ENCODE data around the gene KRTAP10-5.
"Not testable (repeated sequence)": the region's sequence is repeated elsewhere in the genome, so short reads cannot be mapped to it uniquely, and the experiment has no call there.

KRTAP10-5 gene

DNA sequence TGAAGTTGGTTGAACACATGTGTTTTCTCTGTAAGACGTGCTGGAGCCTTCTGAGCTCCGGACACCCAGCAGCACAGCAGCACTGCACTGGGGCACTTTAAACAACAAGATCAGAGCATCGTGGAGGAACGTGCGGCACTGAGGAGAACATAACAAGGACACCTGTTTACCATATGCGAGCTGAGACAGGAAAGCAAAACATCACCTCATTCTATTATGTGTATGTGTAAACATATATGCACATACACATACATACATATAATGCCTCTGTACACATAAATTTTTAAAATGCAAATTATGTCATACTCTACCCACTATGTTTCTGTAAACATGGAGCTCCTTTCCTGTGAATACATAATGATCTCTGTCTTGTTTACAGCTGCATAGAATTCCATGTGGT, 15.1 kb upstream of the KRTAP10-5 start:
- ChIA-PET POLR2A (ENCODE audit: low non-redundant PET) (no interaction called here), CTCF (no interaction called here)
- no peak for DNase-seq (ENCODE audit: low spot score)
- H3K27ac ChIP-seq = no peak overlapping the region
- TF ChIP-seq, protein P1, sequence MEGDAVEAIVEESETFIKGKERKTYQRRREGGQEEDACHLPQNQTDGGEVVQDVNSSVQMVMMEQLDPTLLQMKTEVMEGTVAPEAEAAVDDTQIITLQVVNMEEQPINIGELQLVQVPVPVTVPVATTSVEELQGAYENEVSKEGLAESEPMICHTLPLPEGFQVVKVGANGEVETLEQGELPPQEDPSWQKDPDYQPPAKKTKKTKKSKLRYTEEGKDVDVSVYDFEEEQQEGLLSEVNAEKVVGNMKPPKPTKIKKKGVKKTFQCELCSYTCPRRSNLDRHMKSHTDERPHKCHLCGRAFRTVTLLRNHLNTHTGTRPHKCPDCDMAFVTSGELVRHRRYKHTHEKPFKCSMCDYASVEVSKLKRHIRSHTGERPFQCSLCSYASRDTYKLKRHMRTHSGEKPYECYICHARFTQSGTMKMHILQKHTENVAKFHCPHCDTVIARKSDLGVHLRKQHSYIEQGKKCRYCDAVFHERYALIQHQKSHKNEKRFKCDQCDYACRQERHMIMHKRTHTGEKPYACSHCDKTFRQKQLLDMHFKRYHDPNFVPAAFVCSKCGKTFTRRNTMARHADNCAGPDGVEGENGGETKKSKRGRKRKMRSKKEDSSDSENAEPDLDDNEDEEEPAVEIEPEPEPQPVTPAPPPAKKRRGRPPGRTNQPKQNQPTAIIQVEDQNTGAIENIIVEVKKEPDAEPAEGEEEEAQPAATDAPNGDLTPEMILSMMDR (conservative IDR thresholded peaks at IDR 0.05; ENCODE audit: low read depth) = no peak

- no peak overlapping the region for H3K27ac ChIP-seq
- DNase-seq (ENCODE audit: low spot score) = no peak
- TF ChIP-seq, protein P1 (conservative IDR thresholded peaks at IDR 0.05; ENCODE audit: low read depth) = no peak
- CTCF ChIA-PET = no interaction called here
- POLR2A ChIA-PET (ENCODE audit: low non-redundant PET) = no interaction called here
Observed at GRCh38 chr21:44594406-44594916, 14.1 kb upstream of the KRTAP10-5 start.

DNA sequence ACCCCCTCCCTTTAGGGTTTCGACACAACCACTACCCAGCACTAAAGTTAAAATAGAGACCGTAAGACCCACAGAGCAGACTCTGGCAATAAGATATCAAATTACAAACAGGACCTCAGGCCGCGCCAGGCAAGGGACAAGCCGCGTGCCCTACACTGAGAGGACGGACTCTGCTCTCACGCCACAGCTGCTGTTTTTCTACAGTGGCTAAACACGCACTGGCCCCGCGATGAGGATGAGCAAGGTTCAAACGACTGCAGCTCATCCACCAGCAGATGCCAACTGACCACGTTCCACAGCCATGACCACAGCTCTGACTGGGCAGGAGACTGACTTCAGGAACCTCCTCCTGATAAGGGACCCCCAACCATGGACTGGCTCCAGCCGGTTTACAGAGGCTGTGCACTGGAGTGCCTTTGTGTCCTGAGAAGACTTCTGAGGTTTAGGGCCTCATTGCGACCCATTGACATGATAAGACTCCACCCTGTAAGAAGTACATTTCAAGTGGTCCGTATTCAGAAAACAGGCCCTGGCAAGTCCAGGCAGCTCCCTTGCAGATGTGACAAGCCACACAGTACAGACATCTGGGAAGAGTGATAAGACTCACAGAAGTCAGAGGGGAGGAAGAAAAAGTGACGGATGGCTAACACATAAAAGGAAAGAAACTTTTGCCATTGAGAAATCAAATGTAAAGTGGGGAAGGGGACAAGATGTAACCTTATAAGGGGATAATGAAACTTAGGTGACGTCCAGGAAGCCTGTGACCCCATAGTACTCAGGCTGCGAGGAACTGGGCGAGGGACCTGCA, 13.4 kb upstream of the KRTAP10-5 start:
- POLR2A ChIA-PET (ENCODE audit: low non-redundant PET) = no interaction called here
- CTCF ChIA-PET = no interaction called here
- no peak for DNase-seq (ENCODE audit: low spot score)
- TF ChIP-seq, protein P1 (conservative IDR thresholded peaks at IDR 0.05; ENCODE audit: low read depth) = no peak
- H3K27ac ChIP-seq = no peak overlapping the region

GRCh38 chr21:44592446-44593311, 12.3 kb upstream of the KRTAP10-5 start, which contains the start of gene KRTAP10-6:
TSS of gene KRTAP10-6 (minus strand) at chr21:44592505. CDS start at chr21:44592484, 21 bp downstream.
- ChIA-PET CTCF (no interaction called here), POLR2A (ENCODE audit: low non-redundant PET) (interaction anchor here (0.7 kb wide), 1 partner anchor 109 kb away, joined by 3 read pairs; no protein-coding TSS in a partner anchor)
- TF ChIP-seq, protein P1 (conservative IDR thresholded peaks at IDR 0.05; ENCODE audit: low read depth) = no peak
- no peak for DNase-seq (ENCODE audit: low spot score)
- H3K27ac ChIP-seq = no peak within 1 kb of the TSS

GRCh38 chr21:44591801-44592130, 11.4 kb upstream of the KRTAP10-5 start:
- POLR2A ChIA-PET (ENCODE audit: low non-redundant PET) = not testable (repeated sequence)

DNA sequence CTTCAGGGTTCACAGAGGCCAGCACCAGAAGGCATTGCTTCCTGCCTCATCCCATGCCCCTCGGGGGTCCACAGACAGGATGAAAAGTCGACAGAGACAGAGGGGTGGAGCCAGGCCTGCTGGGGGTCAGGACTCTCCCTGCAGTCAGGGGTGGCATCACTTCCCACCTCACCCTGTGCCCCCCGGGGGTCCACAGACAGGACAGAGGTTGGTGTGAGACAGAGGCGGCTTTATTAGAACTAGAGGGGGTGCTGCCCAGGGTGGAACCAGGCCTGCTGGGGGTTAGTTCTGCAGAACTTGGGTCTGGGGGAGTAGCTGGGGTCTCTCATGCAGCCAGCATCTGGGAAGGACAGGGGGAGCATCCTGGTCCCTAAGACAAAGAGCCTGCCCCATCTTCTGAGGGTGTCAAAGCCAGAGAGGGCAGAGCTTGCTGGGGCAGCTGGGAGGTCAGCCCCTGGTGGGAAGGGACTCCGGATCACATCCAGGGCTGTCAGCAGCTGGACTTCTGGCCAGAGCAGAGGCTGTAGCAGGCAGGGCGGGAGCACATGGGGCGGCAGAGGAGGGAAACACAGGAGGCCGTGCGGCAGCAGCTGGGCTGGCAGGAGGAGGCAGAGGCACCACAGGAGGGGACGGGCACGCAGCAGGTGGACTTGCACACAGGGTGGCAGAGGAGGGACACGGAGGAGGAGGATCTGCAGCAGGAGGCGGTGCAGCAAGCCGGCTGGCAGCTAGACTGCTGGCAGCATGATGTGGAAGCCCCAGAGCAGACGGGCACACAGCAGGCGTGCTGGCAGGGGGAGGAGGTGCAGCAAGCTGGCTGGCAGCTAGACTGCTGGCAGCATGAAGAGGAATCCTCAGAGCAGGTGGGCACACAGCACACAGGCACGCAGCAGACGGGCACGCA, 10.7 kb upstream of the KRTAP10-5 start:
- H3K27ac ChIP-seq; DNase-seq (ENCODE audit: low spot score); POLR2A ChIA-PET (ENCODE audit: low non-redundant PET): not testable (repeated sequence)
- CTCF ChIA-PET = interaction anchor here (0.6 kb wide), 2 partner anchors 10 to 146 kb away, joined by 3 read pairs; no protein-coding TSS in a partner anchor

More at GRCh38 chr21:44591801-44592130, 11.4 kb upstream of the KRTAP10-5 start:
- CTCF ChIA-PET = interaction anchor here (0.6 kb wide), 1 partner anchor 10 kb away, joined by 3 read pairs; no protein-coding TSS in a partner anchor
- DNase-seq (ENCODE audit: low spot score); H3K27ac ChIP-seq: not testable (repeated sequence)

GRCh38 chr21:44590311-44590721, 9.9 kb upstream of the KRTAP10-5 start:
- TF ChIP-seq, protein P1 (conservative IDR thresholded peaks at IDR 0.05; ENCODE audit: low read depth) = no peak
- ChIA-PET CTCF (no interaction called here), POLR2A (ENCODE audit: low non-redundant PET) (no interaction called here)
- H3K27ac ChIP-seq = no peak overlapping the region
- DNase-seq (ENCODE audit: low spot score) = no peak

Measured in RWPE1 (cell line).